PFSK-1 (cell line): ENCODE measurements around the gene AREL1.

ENCODE experiments used
- FOXP2 ChIP-seq: optimal IDR thresholded peaks from 2 replicates; pipeline ENCODE3; 2011; ENCODE audit warnings: borderline replicate concordance, control low read depth, inconsistent platforms; ENCODE audit not compliant: insufficient read depth; ENCODE audit errors: extremely low read length, extremely low read depth
- POLR2AphosphoS5 ChIP-seq: IDR thresholded peaks from 2 replicates; pipeline ENCODE4 v1.6.1; 2012; ENCODE audit warnings: low read depth, mild to moderate bottlenecking, control low read depth, low read length, moderate library complexity
- SIN3A ChIP-seq: IDR thresholded peaks from 2 replicates; pipeline ENCODE4 v1.6.1; 2012; ENCODE audit warnings: mild to moderate bottlenecking, low read length, moderate library complexity, borderline replicate concordance; ENCODE audit not compliant: insufficient read depth
- TAF1 ChIP-seq: IDR thresholded peaks from 2 replicates; pipeline ENCODE4 v1.6.1; 2012; ENCODE audit warnings: low read length, control low read depth, borderline replicate concordance; ENCODE audit not compliant: insufficient read depth
- TF ChIP-seq, protein P1 (sequence below), 2 experiments: IDR thresholded peaks; 2 replicates each; pipeline versions ENCODE4 v1.6.1 to v1.8.0; 2011 to 2012; ENCODE audit warnings: low read depth in 2 of 2, low read length in 2 of 2, control low read depth in 1 of 2, inconsistent platforms in 1 of 2, mild to moderate bottlenecking in 1 of 2, moderate library complexity in 1 of 2; ENCODE audit not compliant: insufficient read depth in 1 of 2

The AREL1 gene

GRCh38 chr14:74614508-74615495 is 98.1 kb downstream of the AREL1 start:
- TF ChIP-seq, protein P1, sequence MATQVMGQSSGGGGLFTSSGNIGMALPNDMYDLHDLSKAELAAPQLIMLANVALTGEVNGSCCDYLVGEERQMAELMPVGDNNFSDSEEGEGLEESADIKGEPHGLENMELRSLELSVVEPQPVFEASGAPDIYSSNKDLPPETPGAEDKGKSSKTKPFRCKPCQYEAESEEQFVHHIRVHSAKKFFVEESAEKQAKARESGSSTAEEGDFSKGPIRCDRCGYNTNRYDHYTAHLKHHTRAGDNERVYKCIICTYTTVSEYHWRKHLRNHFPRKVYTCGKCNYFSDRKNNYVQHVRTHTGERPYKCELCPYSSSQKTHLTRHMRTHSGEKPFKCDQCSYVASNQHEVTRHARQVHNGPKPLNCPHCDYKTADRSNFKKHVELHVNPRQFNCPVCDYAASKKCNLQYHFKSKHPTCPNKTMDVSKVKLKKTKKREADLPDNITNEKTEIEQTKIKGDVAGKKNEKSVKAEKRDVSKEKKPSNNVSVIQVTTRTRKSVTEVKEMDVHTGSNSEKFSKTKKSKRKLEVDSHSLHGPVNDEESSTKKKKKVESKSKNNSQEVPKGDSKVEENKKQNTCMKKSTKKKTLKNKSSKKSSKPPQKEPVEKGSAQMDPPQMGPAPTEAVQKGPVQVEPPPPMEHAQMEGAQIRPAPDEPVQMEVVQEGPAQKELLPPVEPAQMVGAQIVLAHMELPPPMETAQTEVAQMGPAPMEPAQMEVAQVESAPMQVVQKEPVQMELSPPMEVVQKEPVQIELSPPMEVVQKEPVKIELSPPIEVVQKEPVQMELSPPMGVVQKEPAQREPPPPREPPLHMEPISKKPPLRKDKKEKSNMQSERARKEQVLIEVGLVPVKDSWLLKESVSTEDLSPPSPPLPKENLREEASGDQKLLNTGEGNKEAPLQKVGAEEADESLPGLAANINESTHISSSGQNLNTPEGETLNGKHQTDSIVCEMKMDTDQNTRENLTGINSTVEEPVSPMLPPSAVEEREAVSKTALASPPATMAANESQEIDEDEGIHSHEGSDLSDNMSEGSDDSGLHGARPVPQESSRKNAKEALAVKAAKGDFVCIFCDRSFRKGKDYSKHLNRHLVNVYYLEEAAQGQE (IDR thresholded peaks at IDR 0.05; ENCODE audit: insufficient read depth in 1 of 2, low read depth in 2 of 2, low read length in 2 of 2): no peak
- TF ChIP-seq POLR2AphosphoS5: no peak
- TF ChIP-seq TAF1: no peak
- TF ChIP-seq SIN3A: no peak
- no peak for TF ChIP-seq FOXP2

DNA sequence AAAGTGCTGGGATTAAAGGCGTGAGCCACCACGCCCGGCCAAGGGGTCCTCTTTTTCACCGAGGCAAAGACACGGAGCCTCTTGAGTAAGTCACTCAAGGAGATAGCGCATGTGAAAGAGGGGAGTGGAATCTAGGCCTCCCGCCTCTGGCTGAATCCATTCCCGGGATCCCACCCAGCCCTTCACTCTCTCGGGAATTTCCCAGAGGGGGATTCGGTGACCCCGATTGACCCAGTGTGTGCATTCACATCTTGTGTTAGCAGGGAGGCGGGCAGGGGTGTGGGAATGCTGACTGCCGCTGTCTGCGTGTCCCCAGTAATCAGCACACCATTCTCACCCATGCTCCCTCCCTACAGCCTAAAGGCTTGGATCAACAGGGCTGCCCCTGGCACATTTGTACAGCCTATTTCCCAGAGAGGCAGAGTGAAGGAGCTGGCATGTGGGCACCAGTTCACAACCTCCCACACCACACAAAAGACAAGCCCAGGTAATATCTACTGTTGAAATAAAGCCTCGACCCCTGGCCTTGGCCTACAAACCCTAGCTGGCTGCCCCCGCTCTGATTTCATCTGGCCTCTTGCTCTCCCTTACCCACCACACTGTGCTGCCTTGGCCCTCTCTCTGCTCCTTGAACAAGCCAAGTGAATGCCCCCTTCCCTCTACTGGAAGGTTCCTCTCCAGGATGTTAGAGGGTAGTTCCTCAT is 99.5 kb downstream of the AREL1 start:
- TF ChIP-seq SIN3A: no peak
- TF ChIP-seq, protein P1 (IDR thresholded peaks at IDR 0.05; ENCODE audit: insufficient read depth in 1 of 2, low read depth in 2 of 2, low read length in 2 of 2): no peak

DNA sequence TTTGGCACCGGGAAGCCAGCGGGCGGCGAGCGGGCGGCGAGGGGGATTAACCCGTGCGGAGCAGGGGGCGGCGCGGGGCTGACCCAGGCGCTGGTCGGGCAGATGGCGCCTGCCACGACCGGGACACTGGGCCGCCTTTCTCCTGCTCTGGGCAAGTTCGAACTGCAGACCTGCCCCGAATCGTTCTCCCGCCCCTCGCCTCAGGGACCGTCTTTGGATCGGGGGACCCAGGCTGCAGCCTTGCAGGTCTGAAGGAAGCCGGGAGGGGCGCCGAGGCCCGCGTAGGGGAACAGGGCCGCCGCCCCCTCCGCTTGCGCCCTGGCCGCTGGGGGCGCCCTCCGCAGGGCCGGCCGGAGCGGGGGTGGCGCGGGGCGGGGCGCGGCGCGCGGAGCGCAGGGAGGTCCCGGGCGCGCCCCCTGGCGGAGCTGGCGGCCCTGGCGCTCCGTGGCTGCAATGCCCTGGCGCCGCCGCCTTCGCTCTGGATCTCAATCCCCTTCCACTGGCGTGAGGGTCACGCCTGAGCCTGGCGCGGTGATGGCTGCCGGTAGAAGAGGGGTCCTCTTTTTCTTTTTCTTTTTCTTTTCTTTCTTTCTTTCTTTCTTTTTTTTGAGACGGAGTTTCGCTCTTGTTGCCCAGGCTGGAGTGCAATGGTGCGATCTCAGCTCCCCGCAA is 100.4 kb downstream of the AREL1 start:
- TF ChIP-seq TAF1 (no peak), SIN3A (no peak), POLR2AphosphoS5 (no peak), FOXP2 (no peak)
- TF ChIP-seq, protein P1 (IDR thresholded peaks at IDR 0.05; ENCODE audit: insufficient read depth in 1 of 2, low read depth in 2 of 2, low read length in 2 of 2): no peak

DNA sequence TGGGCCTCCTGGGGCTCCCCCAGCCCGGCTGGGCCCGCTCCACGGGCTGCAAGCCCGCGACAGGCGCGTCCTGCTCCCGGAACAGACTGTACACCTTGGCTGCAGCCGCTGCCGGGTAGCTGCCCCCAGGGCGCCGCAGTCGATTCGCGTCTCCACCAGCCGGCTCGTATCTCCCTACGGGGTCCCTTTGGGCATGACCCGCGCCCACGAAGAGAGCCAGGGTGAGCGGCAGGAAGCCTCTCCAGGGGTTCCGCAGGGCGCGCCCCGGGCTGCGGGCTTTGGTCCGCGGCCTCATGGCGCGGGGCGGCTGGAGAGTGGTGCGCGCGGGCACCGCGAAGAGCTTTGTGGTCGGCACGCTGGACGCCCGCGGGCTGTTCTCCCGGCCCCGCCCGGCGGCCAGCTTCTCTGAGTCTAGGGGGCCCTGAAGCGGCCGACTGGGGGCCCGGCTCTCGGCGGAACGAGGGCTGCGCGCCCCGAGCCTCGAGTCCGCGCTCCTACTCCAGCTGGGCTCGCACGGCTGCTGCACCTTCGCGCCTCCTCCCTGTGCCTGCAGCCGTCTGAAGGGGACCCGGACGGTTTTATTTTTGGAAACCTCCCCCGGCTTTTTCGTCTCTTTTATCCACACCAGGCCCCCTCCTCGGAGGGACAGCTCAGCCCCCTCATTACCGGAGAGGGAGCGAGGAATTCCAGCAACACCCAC is 101.1 kb downstream of the AREL1 start, which contains the start of gene LTBP2:
LTBP2 (minus strand) TSS at position 588 of the 700 bp plus-strand sequence; CDS start at position 295, 293 bp downstream.
- no peak for TF ChIP-seq FOXP2
- TF ChIP-seq SIN3A: no peak
- no peak for TF ChIP-seq TAF1
- TF ChIP-seq, protein P1 (IDR thresholded peaks at IDR 0.05; ENCODE audit: insufficient read depth in 1 of 2, low read depth in 2 of 2, low read length in 2 of 2): no peak
- no peak for TF ChIP-seq POLR2AphosphoS5
